HG03439 (cell line): ENCODE results near the gene SIGLEC10.

ENCODE experiments used
- ATAC-seq: cut with Tn5 transposase; IDR thresholded peaks from one replicate; pipeline ENCODE4 v1.9.1; 2021; ENCODE audit warnings: mild to moderate bottlenecking, moderate library complexity; ENCODE audit not compliant: unreplicated experiment

SIGLEC10 gene

GRCh38 chr19:51366389-51367254 is 50.8 kb downstream of the SIGLEC10 start:
- peak; percentile 45 for ATAC-seq

- no peak for ATAC-seq
Measured at GRCh38 chr19:51365965-51366388, 51.5 kb downstream of the SIGLEC10 start, which contains the start of gene ETFB. ETFB (minus strand) TSS chr19:51366388; CDS start chr19:51366326, 62 bp downstream.

GRCh38 chr19:51365211-51365964 is 52.1 kb downstream of the SIGLEC10 start:
- ATAC-seq: no peak

GRCh38 chr19:51364200-51365106 is 53.0 kb downstream of the SIGLEC10 start:
- ATAC-seq: no peak

GRCh38 chr19:51361239-51361638 is 56.2 kb downstream of the SIGLEC10 start:
- ATAC-seq: no peak
